ENCODE measurements around the gene RPS14.

- TF ChIP-seq CTCF (IDR thresholded peaks at IDR 0.05; ENCODE audit: control extremely low read depth in 1 of 3, insufficient read depth in 1 of 3, low read depth in 1 of 3, low read length in 3 of 3) (no peak), EGR1 (IDR thresholded peaks at IDR 0.05; ENCODE audit: borderline replicate concordance, low read depth, low read length) (no peak), RAD21 (IDR thresholded peaks at IDR 0.05 in 1 of 2, conservative IDR thresholded peaks at IDR 0.05 in 1 of 2; ENCODE audit: low read depth in 2 of 2, low read length in 2 of 2) (no peak)
Measured at GRCh38 chr5:150469718-150470469, 20.4 kb upstream of the RPS14 start.
